ENCODE results near the gene NDUFV3.
"Not testable (repeated sequence)": the region's sequence is repeated elsewhere in the genome, so short reads cannot be mapped to it uniquely, and the experiment has no call there.

NDUFV3 gene

DNA sequence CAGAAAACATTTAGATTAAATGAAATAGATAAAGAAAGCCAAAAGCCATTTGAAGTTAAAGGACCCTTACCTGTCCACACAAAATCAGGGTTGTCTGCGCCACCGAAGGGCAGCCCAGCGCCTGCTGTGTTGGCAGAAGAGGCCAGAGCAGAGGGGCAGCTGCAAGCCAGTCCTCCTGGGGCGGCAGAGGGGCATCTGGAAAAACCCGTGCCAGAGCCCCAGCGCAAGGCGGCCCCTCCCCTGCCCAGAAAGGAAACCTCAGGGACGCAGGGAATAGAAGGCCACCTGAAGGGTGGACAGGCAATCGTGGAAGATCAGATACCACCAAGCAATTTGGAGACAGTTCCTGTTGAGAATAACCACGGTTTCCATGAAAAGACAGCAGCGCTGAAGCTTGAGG lies 10.7 kb downstream of the NDUFV3 start:
- FAIRE-seq = no peak

GRCh38 chr21:42905195-42905594 lies 12.1 kb downstream of the NDUFV3 start:
- no peak for FAIRE-seq

DNA sequence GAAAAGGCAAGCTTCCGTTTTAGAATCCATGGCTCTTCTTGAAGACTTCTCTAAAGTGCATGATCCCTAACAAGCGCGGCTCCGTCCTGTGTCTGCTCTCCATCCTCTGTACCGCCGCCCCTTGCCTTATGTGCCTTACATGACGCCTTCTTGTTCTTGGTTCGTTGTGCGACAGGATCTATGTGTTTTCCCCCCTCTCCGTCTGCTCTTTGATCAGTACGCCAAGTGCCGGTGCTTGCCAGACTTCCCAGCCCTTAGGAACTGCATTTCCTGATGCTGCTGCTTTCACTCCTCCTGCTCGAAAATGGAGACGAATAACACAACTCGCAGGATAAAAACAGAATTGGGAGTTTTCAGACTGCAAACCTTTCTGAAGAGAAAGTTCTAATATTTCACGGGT lies 13.1 kb downstream of the NDUFV3 start:
- FAIRE-seq = no peak

DNA sequence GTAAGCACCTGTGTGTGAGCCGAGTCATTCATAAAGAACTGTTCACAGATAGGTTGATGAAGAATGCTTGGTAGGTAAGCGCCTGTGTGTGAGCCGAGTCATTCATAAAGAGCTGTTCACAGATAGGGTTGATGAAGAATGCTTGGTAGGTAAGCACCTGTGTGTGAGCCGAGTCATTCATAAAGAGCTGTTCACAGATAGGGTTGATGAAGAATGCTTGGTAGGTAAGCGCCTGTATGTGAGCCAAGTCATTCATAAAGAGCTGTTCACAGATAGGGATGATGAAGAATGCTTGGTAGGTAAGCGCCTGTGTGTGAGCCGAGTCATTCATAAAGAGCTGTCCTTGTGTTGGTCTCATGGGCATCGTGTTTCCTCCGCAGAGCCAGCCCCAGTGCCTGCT lies 15.4 kb downstream of the NDUFV3 start:
- not testable (repeated sequence) for FAIRE-seq

DNA sequence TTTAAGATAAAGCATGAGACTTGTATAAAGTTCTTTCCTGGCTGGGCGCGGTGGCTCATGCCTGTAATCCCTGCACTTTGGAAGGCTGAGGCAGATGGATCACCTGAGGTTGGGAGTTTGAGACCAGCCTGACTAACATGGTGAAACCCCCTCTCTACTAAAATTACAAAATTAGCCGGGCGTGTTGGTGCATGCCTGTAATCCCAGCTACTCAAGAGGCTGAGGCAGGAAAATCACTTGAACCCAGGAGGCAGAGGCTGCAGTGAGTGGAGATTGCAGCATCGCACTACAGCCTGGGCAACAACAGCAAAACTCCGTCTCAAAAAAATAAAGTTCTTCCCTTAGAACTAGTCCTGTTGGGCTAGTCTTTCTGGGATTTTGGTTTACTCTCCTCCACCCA lies 18.8 kb downstream of the NDUFV3 start:
- not testable (repeated sequence) for FAIRE-seq

- no peak for FAIRE-seq
These were observed 20.4 kb downstream of the NDUFV3 start for GRCh38 chr21:42913476-42913875.

GRCh38 chr21:42918291-42918690 lies 25.2 kb downstream of the NDUFV3 start:
- FAIRE-seq = no peak

- FAIRE-seq = no peak
These were observed 28.8 kb downstream of the NDUFV3 start for GRCh38 chr21:42921927-42922326.

GRCh38 chr21:42922918-42923317 lies 29.8 kb downstream of the NDUFV3 start:
- no peak for FAIRE-seq

GRCh38 chr21:42923553-42924432 lies 30.7 kb downstream of the NDUFV3 start:
- no peak for FAIRE-seq

- FAIRE-seq = no peak
These were observed 31.3 kb downstream of the NDUFV3 start for GRCh38 chr21:42924433-42924751.

DNA sequence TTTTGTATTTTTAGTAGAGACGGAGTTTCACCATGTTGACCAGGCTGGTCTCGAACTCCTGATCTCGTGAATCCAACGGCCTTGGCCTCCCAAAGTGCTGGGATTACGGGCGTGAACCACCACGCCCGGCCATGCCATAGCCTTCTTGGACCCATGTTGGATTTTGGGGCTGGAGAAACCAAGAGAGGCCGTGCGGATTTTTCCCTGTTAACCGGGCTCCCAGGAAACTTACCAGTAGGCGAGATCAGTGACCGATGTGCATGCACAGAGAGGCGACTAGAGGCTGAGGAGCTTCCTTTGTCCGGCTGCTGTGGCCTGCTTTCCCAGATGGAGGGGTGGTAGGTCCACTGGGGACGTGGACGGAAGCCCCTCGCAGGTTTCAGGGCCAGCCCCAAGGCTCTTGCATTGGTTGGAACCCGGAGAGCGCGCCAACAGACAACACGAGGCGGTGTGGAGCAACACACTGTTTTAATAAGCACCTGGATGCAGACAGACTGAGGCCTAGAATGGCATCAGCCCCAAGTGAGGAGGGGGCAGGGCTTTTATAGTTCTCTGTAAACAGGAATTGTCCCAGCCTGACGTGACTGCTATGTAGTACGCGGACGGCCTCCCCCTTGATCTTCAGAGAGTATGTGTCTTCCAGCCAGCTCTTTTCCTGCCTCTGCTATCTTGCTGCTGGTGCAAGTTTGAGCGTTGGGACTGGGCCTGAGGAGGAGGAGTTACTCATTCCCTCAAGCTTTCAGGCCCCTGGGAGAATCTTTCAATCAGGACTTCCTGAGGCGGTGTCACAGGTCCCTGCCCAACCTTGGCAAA lies 32.2 kb downstream of the NDUFV3 start, which contains the start of gene ERVH48-1:
Gene ERVH48-1 (minus strand): TSS at position 517 of the 813 bp plus-strand sequence. CDS start 6,624 bp downstream, outside the sequence.
- no peak for FAIRE-seq

DNA sequence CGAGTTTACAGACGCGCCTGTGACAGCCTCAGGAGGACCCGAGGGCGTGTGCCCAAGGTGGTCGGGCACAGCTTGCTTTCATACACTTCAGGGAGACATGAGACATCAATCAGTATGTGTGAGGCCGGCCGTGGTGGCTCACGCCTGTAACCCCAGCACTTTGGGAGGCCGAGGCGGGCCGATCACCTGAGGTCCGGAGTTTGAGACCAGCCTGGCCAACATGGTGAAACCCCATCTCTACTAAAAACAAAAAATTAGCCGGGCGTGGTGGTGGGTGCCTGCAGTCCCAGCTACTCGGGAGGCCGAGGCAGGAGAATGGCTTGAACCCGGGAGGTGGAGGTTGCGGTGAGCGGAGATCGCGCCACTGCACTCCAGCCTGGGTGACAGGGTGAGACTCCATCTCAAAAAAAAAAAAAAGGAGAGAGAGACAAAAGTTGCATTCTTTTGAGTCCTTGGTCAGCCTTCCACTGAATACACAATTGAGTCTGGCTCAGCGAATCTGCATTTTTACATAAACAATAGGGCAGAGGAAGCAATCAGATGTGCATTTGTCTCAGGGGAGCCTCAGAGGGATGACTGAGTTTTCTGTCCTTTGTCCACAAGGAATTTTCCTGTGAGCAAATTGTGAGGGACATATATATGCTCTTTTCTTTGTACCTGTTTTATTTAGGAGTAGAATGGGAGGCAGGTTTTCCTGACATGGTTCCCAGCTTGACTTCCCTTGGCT lies 34.5 kb downstream of the NDUFV3 start:
- FAIRE-seq = not testable (repeated sequence)

- no peak for FAIRE-seq
These were observed 36.9 kb downstream of the NDUFV3 start for GRCh38 chr21:42929969-42930368.

GRCh38 chr21:42931560-42932235 lies 38.6 kb downstream of the NDUFV3 start:
- no peak for FAIRE-seq

DNA sequence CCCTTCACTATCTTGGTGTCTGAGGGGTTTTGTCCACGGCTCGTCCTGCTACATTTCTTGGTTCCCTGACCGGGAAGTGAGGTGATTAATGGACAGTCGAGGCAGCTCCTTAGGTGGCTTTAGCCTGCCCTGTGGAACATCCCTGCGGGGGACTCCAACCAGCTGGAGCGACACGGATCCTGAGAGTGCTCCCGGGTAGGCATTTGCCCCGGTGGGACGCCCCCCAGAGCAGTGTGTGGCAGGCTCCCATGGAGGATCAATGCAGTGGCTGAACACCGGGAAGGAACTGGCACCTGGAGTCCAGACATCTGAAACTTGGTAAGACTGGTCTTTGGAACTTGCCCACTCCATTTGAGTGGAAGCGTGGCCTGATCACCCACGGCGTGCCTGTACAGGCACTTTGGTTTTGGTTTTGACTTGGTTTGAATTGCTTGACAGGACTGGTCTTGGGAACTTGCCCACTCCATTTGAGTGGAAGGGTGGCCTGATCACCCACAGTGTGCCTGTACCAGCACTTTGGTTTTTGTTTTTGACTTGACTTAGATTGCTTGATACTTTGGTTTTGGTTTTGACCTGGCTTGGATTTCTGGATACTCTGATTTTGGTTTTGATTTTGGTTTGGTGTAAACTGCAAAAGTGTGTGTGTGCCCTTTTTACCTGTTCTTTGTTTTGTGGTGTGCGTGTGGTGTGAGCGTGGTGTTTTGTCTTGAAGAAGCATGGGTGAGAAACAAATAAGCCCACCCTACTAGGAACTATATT lies 39.4 kb downstream of the NDUFV3 start:
- FAIRE-seq = not testable (repeated sequence)

DNA sequence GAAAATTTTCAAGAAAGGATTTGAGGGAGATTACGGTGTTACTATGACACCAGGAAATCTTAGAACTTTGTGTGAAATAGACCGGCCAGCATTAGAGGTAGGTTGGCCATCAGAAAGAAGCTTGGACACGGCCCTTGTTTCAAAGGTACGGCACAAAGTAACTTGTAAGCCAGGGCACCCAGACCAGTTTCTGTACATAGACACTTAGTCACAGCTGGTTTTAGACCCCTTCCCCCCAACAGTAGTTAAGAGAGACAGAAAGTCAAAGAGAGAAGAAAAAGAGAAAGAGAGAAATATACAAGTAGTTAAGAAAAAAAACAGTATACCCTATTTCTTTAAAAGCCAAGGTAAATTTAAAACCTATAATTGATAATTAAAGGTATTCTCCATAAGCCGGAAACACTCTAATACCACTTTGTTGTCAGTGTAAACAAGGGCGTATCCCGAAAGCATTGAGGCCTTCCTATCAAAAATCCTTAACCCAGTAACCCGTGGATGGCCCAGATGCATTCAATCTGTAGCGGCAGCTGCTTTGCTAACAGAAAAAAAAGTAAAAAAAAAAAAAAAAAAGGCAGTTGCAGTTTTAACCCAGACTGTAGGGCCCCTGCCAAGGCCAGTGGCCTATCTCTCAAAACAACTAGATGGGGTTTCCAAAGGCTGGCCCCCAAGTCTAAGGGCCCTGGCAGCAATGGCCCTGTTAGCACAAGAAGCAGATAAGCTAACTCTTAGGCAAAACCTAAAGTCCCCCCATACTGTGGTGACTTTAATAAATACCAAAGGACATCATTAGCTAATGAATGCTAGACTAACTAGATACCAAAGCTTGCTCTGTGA lies 40.2 kb downstream of the NDUFV3 start:
- FAIRE-seq = not testable (repeated sequence)

- FAIRE-seq = not testable (repeated sequence)
These were observed 40.9 kb downstream of the NDUFV3 start for GRCh38 chr21:42933973-42934372.

- not testable (repeated sequence) for FAIRE-seq
These were observed 43.3 kb downstream of the NDUFV3 start for GRCh38 chr21:42936360-42936759.

- not testable (repeated sequence) for FAIRE-seq
These were observed 44.2 kb downstream of the NDUFV3 start for GRCh38 chr21:42937034-42937940.

Data from A204.1 (cell line).